ENCODE results near the gene ILKAP.

GRCh38 chr2:238150686-238151085, 52.8 kb downstream of the ILKAP start:
- TF ChIP-seq CTCF (IDR thresholded peaks at IDR 0.05; ENCODE audit: low read length) (no peak), EZH2 (IDR thresholded peaks at IDR 0.05; ENCODE audit: borderline replicate concordance, low read length) (no peak)
